Neuronal stem cell (in vitro differentiated cells): Measurements from ENCODE around the gene TRPM3.

Experiments
- DNase-seq: peaks from one replicate; pipeline ENCODE4 v3.0.0-alpha.2; 2013; ENCODE audit warnings: low spot score
- H2AFZ ChIP-seq: one replicate; pipeline ENCODE4 v1.6.1; 2013; ENCODE audit warnings: mild to moderate bottlenecking, low read length, inconsistent platforms
- H2AK5ac ChIP-seq: 2 replicates; pipeline ENCODE4 v1.6.1; 2013; ENCODE audit warnings: low read depth, mild to moderate bottlenecking, inconsistent platforms, low read length, moderate library complexity, mixed read lengths
- H2BK120ac ChIP-seq: 2 replicates; pipeline ENCODE4 v1.6.1; 2013; ENCODE audit warnings: low read depth, mild to moderate bottlenecking, inconsistent platforms, low read length, moderate library complexity, mixed read lengths
- H2BK12ac ChIP-seq: one replicate; pipeline ENCODE4 v1.6.1; 2013; ENCODE audit warnings: low read length, inconsistent platforms
- H2BK15ac ChIP-seq: 2 replicates; pipeline ENCODE4 v1.6.1; 2013; ENCODE audit warnings: mild to moderate bottlenecking, low read length, inconsistent platforms, mixed read lengths
- H2BK5ac ChIP-seq: one replicate; pipeline ENCODE4 v1.6.1; 2013; ENCODE audit warnings: inconsistent platforms, mild to moderate bottlenecking, low read length, moderate library complexity
- H3K14ac ChIP-seq: one replicate; pipeline ENCODE4 v1.6.1; 2013; ENCODE audit warnings: low read length, inconsistent platforms
- H3K18ac ChIP-seq: 2 replicates; pipeline ENCODE4 v1.6.1; 2013; ENCODE audit warnings: low read length, inconsistent platforms
- H3K23ac ChIP-seq: 2 replicates; pipeline ENCODE4 v1.6.1; 2013; ENCODE audit warnings: low read depth, mild to moderate bottlenecking, mixed read lengths, low read length, inconsistent platforms; ENCODE audit not compliant: poor library complexity
- H3K27ac ChIP-seq: replicated peaks from 3 replicates; pipeline ENCODE4 v1.5.1; 2013; ENCODE audit warnings: low read length, inconsistent platforms
- H3K27me3 ChIP-seq, 3 experiments: 2 replicates each; pipeline ENCODE4 v1.6.1; 2013; ENCODE audit warnings: low read length in 3 of 3, mild to moderate bottlenecking in 2 of 3, inconsistent platforms in 1 of 3, low read depth in 1 of 3, mixed read lengths in 1 of 3, moderate library complexity in 1 of 3; ENCODE audit not compliant: control insufficient read depth in 3 of 3, insufficient read depth in 3 of 3
- H3K36me3 ChIP-seq, 2 donors: replicated peaks in 1 of 2; 2 replicates each; pipeline ENCODE4 v1.6.1; 2013; ENCODE audit warnings: low read length in 2 of 2; ENCODE audit not compliant: control insufficient read depth in 2 of 2, insufficient read depth in 2 of 2
- H3K4ac ChIP-seq: 2 replicates; pipeline ENCODE4 v1.6.1; 2013; ENCODE audit warnings: inconsistent platforms, mild to moderate bottlenecking, low read length, moderate library complexity
- H3K4me1 ChIP-seq, 2 donors: 1 replicate in 1 of 2; 2 replicates in 1 of 2; pipeline ENCODE4 v1.6.1; 2013; ENCODE audit warnings: low read length in 2 of 2, low read depth in 1 of 2; ENCODE audit not compliant: control insufficient read depth in 2 of 2, insufficient read depth in 1 of 2
- H3K4me2 ChIP-seq: one replicate; pipeline ENCODE4 v1.6.1; 2013; ENCODE audit warnings: mild to moderate bottlenecking, low read length, inconsistent platforms; ENCODE audit not compliant: insufficient read depth, poor library complexity, severe bottlenecking
- H3K4me3 ChIP-seq, 2 donors: 2 replicates each; pipeline ENCODE4 v1.5.1; 2013; ENCODE audit warnings: low read length in 2 of 2, mild to moderate bottlenecking in 2 of 2, inconsistent platforms in 1 of 2, moderate library complexity in 1 of 2
- H3K79me1 ChIP-seq: one replicate; pipeline ENCODE4 v1.6.1; 2013; ENCODE audit warnings: low read depth, mild to moderate bottlenecking, inconsistent platforms, low read length, moderate library complexity
- H3K9ac ChIP-seq: one replicate; pipeline ENCODE4 v1.6.1; 2013; ENCODE audit warnings: mild to moderate bottlenecking, low read depth, low read length, inconsistent platforms; ENCODE audit not compliant: poor library complexity
- H3K9me3 ChIP-seq, 2 donors: replicated peaks in 1 of 2; 2 replicates each; pipeline versions ENCODE3 to v1.6.1; 2013; ENCODE audit warnings: low read length in 2 of 2, mild to moderate bottlenecking in 2 of 2, inconsistent platforms in 1 of 2, low read depth in 1 of 2, mixed read lengths in 1 of 2, moderate library complexity in 1 of 2; ENCODE audit not compliant: control insufficient read depth in 2 of 2, insufficient read depth in 1 of 2
- H4K8ac ChIP-seq: one replicate; pipeline ENCODE4 v1.6.1; 2013; ENCODE audit warnings: low read depth, mild to moderate bottlenecking, inconsistent platforms, low read length, moderate library complexity
- H4K91ac ChIP-seq: one replicate; pipeline ENCODE4 v1.6.1; 2013; ENCODE audit warnings: low read length, low read depth, mild to moderate bottlenecking, inconsistent platforms; ENCODE audit not compliant: poor library complexity
- WGBS, 2 donors: extraction: QIAGEN DNeasy Blood & Tissue Kit; methylation state at CpG; one replicate each; pipeline ENCODE4 v1.1.7; 2013; ENCODE audit warnings: missing lambda C conversion rate in 2 of 2, mixed read lengths in 1 of 2; ENCODE audit not compliant: insufficient read length in 2 of 2, insufficient replicate concordance in 1 of 2; ENCODE audit errors: extremely low coverage in 2 of 2; 5-methylcytosine and 5-hydroxymethylcytosine counted together

TRPM3 gene

DNA sequence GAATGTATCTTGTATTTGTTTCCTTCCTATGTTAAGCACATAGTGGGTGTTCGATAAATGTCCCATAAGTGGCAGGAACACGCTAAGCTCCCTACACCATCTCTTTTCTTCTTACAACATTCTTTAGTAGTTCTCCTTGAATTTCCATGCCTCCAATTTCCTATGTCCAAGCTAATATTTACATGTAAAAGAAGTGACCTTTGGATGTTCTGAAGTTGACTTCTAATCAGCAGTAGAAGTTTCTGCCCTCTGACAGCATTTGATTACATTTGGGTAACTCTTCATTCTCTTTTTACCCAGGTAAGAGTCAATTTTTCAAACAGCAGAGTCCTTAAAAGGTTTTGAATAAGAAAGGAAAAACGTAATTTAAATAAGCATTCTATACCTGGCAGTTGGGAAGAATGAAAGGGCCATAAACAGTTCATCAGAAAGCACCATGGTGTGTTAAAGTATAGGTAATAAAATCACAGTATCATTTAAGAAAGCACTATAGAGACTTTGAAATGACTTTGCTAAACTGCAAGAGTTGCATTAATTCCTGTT is 78.9 kb downstream of the TRPM3 start:
- WGBS, 2 donors, result no CpG with 5 or more reads among the region's 3 CpGs
- H3K9ac ChIP-seq, result no peak overlapping the region

DNA sequence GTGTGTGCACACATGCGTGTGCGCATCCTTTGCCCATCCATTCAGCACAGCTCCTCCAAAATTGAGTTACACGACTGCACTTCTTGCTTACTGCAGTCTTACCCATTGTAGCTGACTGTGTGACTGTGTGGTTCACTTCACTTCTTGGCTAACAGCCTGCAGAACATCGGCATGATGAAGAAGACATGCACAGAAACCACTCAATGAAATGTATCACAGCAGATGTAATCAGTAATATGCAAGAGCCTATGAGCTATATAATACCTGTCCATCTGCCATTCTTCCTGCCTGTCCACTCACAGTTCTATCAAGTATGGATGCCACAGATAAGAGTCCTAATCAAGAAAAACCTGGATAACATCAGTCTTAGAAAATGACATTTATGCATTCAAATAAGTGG is 83.9 kb downstream of the TRPM3 start:
- H3K4me3 ChIP-seq, result no peak overlapping the region
- no peaks in the 10 kb centered on the region for H3K4me1 ChIP-seq
- no peak overlapping the region for H3K14ac ChIP-seq
- H3K9ac ChIP-seq, result no peak overlapping the region
- H3K4ac ChIP-seq, result no peak overlapping the region
- no peak overlapping the region for H4K91ac ChIP-seq
- H3K36me3 ChIP-seq, result no peaks in the 10 kb centered on the region
- H3K23ac ChIP-seq, result no peak overlapping the region
- H2BK15ac ChIP-seq, result no peak overlapping the region
- no peak overlapping the region for H2BK5ac ChIP-seq
- no peaks in the 10 kb centered on the region for H3K27me3 ChIP-seq
- no peak overlapping the region for H2AFZ ChIP-seq
- no peaks in the 10 kb centered on the region for H3K79me1 ChIP-seq
- no peak overlapping the region for H3K4me2 ChIP-seq
- no CpG with 5 or more reads among the region's 4 CpGs for WGBS, 2 donors
- H3K27ac ChIP-seq, result no peak overlapping the region
- no peak overlapping the region for H2AK5ac ChIP-seq
- H2BK12ac ChIP-seq, result no peak overlapping the region
- H4K8ac ChIP-seq, result no peak overlapping the region
- H3K9me3 ChIP-seq, result no peaks in the 10 kb centered on the region
- H2BK120ac ChIP-seq, result no peak overlapping the region
- H3K18ac ChIP-seq, result no peak overlapping the region
- DNase-seq, result no peak

More for the DNA sequence above, 78.9 kb downstream of the TRPM3 start:
- Histone ChIP-seq H4K8ac (no peak overlapping the region), H3K23ac (no peak overlapping the region), H3K4me1 (peaks cover 0 to under 1% of the 10 kb centered on the region in 2 donors), H2AFZ (no peak overlapping the region), H4K91ac (no peak overlapping the region), H3K18ac (no peak overlapping the region), H3K4me3 (no peak overlapping the region), H3K27me3 (no peaks in the 10 kb centered on the region), H2BK15ac (no peak overlapping the region), H2BK12ac (no peak overlapping the region), H2AK5ac (no peak overlapping the region), H2BK120ac (no peak overlapping the region), H3K36me3 (no peaks in the 10 kb centered on the region), H2BK5ac (no peak overlapping the region), H3K79me1 (no peaks in the 10 kb centered on the region), H3K14ac (no peak overlapping the region), H3K4me2 (no peak overlapping the region), H3K9me3 (no peaks in the 10 kb centered on the region), H3K4ac (no peak overlapping the region), H3K27ac (no peak overlapping the region)
- no peak for DNase-seq

DNA sequence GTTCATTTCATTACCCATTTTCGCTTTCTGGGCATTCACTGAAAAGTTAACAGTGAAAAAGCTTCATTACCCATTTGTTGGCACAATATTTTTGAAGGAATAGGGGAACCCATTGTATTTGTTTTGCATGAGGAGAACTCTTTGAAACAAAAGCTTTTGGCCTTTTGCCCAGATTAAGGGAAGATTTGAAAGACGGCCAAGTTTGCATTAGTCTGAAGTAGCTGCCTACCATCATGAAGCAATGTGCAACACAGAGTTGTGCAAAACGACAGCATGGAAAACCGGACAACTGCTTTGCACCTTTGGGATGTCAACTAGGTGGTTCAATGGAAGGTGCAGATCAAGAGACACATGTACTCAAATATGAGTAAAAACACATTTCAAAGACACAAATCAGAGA is 84.9 kb downstream of the TRPM3 start:
- no CpG with 5 or more reads among the region's 4 CpGs for WGBS, 2 donors
- no peak overlapping the region for H3K9ac ChIP-seq

DNA sequence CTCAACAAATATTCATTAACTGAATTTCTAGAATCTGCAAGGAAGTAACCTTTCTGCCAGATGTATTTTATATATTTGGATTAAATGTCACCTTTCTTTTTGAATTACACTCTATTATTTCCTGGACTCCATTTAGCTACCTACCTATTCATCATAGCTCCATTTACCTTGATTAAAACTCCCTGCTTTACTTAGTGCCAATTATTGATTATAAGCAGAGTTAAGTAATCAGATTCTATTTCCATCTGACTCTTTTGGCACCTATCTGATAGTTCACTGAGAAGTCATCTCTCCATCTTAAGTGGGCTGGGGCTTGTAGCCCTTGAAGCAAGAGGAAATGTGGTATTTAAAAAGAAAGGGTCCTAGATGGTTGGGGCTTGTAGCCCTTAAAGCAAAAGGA is 88.6 kb downstream of the TRPM3 start:
- DNase-seq, result no peak
- H2BK120ac ChIP-seq, result no peak overlapping the region
- H2BK5ac ChIP-seq, result no peak overlapping the region
- no peak overlapping the region for H4K91ac ChIP-seq
- no peak overlapping the region for H2AK5ac ChIP-seq
- H3K23ac ChIP-seq, result no peak overlapping the region
- no peak overlapping the region for H3K18ac ChIP-seq
- H3K9me3 ChIP-seq, result no peaks in the 10 kb centered on the region
- H2AFZ ChIP-seq, result no peak overlapping the region
- no peaks in the 10 kb centered on the region for H3K36me3 ChIP-seq
- no peak overlapping the region for H2BK15ac ChIP-seq
- H3K4me1 ChIP-seq, result no peaks in the 10 kb centered on the region
- H4K8ac ChIP-seq, result no peak overlapping the region
- no peak overlapping the region for H3K4me3 ChIP-seq
- H3K4ac ChIP-seq, result no peak overlapping the region
- H3K27ac ChIP-seq, result no peak overlapping the region
- H3K27me3 ChIP-seq, result no peaks in the 10 kb centered on the region
- no peak overlapping the region for H3K9ac ChIP-seq
- H3K4me2 ChIP-seq, result no peak overlapping the region
- H3K14ac ChIP-seq, result no peak overlapping the region
- no peak overlapping the region for H2BK12ac ChIP-seq
- no peaks in the 10 kb centered on the region for H3K79me1 ChIP-seq

More for the DNA sequence above, 84.9 kb downstream of the TRPM3 start:
- Histone ChIP-seq H4K91ac (no peak overlapping the region), H2BK5ac (no peak overlapping the region), H2AFZ (no peak overlapping the region), H2BK12ac (no peak overlapping the region), H3K27me3 (no peaks in the 10 kb centered on the region), H4K8ac (no peak overlapping the region), H3K4me2 (no peak overlapping the region), H3K23ac (no peak overlapping the region), H3K36me3 (no peaks in the 10 kb centered on the region), H2AK5ac (no peak overlapping the region), H3K4me1 (no peaks in the 10 kb centered on the region), H3K14ac (no peak overlapping the region), H3K4ac (no peak overlapping the region), H3K18ac (peak overlapping the region; percentile 78), H3K27ac (no peak overlapping the region), H2BK120ac (no peak overlapping the region), H3K79me1 (no peaks in the 10 kb centered on the region), H3K9me3 (no peaks in the 10 kb centered on the region), H3K4me3 (no peak overlapping the region), H2BK15ac (no peak overlapping the region)
- DNase-seq, result no peak
